GM21515 (cell line): ENCODE data around the gene NKX2-1.

Experiments used
- ATAC-seq: cut with Tn5 transposase; IDR thresholded peaks from one replicate; pipeline ENCODE4 v1.9.1; 2021; ENCODE audit not compliant: unreplicated experiment

The NKX2-1 gene

GRCh38 chr14:36518031-36518585 is 1.9 kb downstream of the NKX2-1 start:
- no peak for ATAC-seq

- ATAC-seq = no peak
Observed at GRCh38 chr14:36517242-36518030, 2.6 kb downstream of the NKX2-1 start.

- no peak for ATAC-seq
Observed at GRCh38 chr14:36516719-36517241, 3.3 kb downstream of the NKX2-1 start.

- no peak for ATAC-seq
Observed at GRCh38 chr14:36515896-36516718, 3.9 kb downstream of the NKX2-1 start.

- no peak for ATAC-seq
Observed at GRCh38 chr14:36515105-36515593, 4.9 kb downstream of the NKX2-1 start.

GRCh38 chr14:36514278-36515104 is 5.5 kb downstream of the NKX2-1 start:
- ATAC-seq = no peak

GRCh38 chr14:36513451-36514277 is 6.4 kb downstream of the NKX2-1 start:
- ATAC-seq = no peak

GRCh38 chr14:36513012-36513420 is 7.0 kb downstream of the NKX2-1 start:
- no peak for ATAC-seq

- ATAC-seq = no peak
Observed at GRCh38 chr14:36512585-36513003, 7.4 kb downstream of the NKX2-1 start.

- no peak for ATAC-seq
Observed at GRCh38 chr14:36511981-36512584, 7.9 kb downstream of the NKX2-1 start.

- ATAC-seq = no peak
Observed at GRCh38 chr14:36510874-36511273, 9.2 kb downstream of the NKX2-1 start.

- no peak for ATAC-seq
Observed at GRCh38 chr14:36510078-36510799, 9.8 kb downstream of the NKX2-1 start.

- no peak for ATAC-seq
Observed at GRCh38 chr14:36509069-36509917, 10.7 kb downstream of the NKX2-1 start.

- ATAC-seq = no peak
Observed at GRCh38 chr14:36508418-36509068, 11.5 kb downstream of the NKX2-1 start.

- no peak for ATAC-seq
Observed at GRCh38 chr14:36507847-36508417, 12.1 kb downstream of the NKX2-1 start.

- no peak for ATAC-seq
Observed at GRCh38 chr14:36506732-36507614, 13.1 kb downstream of the NKX2-1 start.
